ENCODE data around the gene PDXDC1.
"Not testable (repeated sequence)": the region's sequence is repeated elsewhere in the genome, so short reads cannot be mapped to it uniquely, and the experiment has no call there.

PDXDC1 gene

DNA sequence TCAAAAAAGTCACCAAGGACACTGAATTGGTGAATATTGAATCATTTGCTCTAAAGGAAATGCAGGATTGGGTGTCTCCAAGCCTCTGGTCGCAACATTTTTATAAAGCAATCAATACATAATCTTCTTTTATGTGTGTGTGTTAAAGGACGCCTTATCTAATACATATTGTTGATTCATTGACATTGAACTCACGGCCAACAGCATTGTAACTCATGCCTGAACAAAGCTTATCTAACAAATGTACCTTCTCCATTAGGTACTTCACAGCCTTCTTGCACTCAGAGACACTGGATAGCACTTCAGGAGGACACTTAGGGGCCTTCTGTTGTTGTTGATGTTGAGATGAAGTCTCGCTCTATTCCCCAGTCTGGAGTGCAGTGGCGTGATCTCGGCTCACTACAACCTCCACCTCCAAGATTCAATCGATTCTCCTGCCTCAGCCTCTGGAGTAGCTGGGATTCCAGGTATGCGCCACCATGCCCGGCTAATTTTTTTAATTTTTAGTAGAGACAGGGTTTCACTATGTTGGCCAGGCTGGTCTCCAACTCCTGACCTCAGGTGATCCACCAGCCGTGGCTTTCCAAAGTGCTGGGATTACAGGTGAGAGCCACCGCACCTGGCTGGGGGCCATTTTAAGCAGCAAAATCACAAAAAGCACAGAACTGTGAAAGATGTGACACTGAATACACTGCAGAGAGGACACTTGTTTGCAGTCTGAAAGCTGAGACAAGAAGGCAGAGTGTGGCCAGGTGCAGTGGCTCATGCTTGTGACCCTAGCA, 13.2 kb upstream of the PDXDC1 start:
- Histone ChIP-seq H3K27me3 (replicated peaks in 2 of 5; ENCODE audit: control insufficient read depth in 4 of 5, insufficient read depth in 5 of 5, low read length in 4 of 5) (peaks cover 0 to 7% (median 0%) of the 10 kb centered on the region in 5 experiments), H3K36me3 (ENCODE audit: control insufficient read depth in 4 of 4, insufficient read depth in 4 of 4, low read length in 3 of 4) (no peaks in the 10 kb centered on the region), H3K27ac (ENCODE audit: insufficient read depth in 1 of 2, low read depth in 1 of 2, low read length in 2 of 2, poor library complexity in 1 of 2, severe bottlenecking in 2 of 2) (no peak overlapping the region), H3K9me3 (ENCODE audit: control extremely low read depth in 1 of 5, control insufficient read depth in 4 of 5, insufficient read depth in 2 of 5, low read depth in 1 of 5, low read length in 4 of 5) (peaks cover 0 to 3% (median 0%) of the 10 kb centered on the region in 5 experiments), H3K4me1 (ENCODE audit: control extremely low read depth in 1 of 4, control insufficient read depth in 4 of 4, insufficient read depth in 4 of 4, low read length in 3 of 4) (no peaks in the 10 kb centered on the region), H3K4me3 (ENCODE audit: control insufficient read depth in 1 of 7, extremely low read depth in 1 of 7, insufficient read depth in 4 of 7, low read depth in 2 of 7, low read length in 6 of 7) (no peak overlapping the region)
- ChIA-PET CTCF (no interaction called here), POLR2A (no interaction called here)
- WGBS (ENCODE audit: insufficient coverage): 93% methylated on average over 8 of the region's 11 CpGs
- no peak for DNase-seq

GRCh38 chr16:14963281-14964173, 11.3 kb upstream of the PDXDC1 start:
- POLR2A ChIA-PET: no interaction called here
- H3K27me3 ChIP-seq (replicated peaks in 2 of 5; ENCODE audit: control insufficient read depth in 4 of 5, insufficient read depth in 5 of 5, low read length in 4 of 5): peaks cover 0 to 7% (median 0%) of the 10 kb centered on the region in 5 experiments
- DNase-seq: peak in 2 of 3 donors; percentile 9 to 22
- no peaks in the 10 kb centered on the region for H3K36me3 ChIP-seq (ENCODE audit: control insufficient read depth in 4 of 4, insufficient read depth in 4 of 4, low read length in 3 of 4)
- no peak overlapping the region for H3K27ac ChIP-seq (ENCODE audit: insufficient read depth in 1 of 2, low read depth in 1 of 2, low read length in 2 of 2, poor library complexity in 1 of 2, severe bottlenecking in 2 of 2)
- H3K4me3 ChIP-seq (ENCODE audit: control insufficient read depth in 1 of 7, extremely low read depth in 1 of 7, insufficient read depth in 4 of 7, low read depth in 2 of 7, low read length in 6 of 7): no peak overlapping the region
- H3K9me3 ChIP-seq (ENCODE audit: control extremely low read depth in 1 of 5, control insufficient read depth in 4 of 5, insufficient read depth in 2 of 5, low read depth in 1 of 5, low read length in 4 of 5): peaks cover 0 to 3% (median 0%) of the 10 kb centered on the region in 5 experiments
- no peaks in the 10 kb centered on the region for H3K4me1 ChIP-seq (ENCODE audit: control extremely low read depth in 1 of 4, control insufficient read depth in 4 of 4, insufficient read depth in 4 of 4, low read length in 3 of 4)
- WGBS (ENCODE audit: insufficient coverage): 85% methylated on average over 8 of the region's 8 CpGs
- CTCF ChIA-PET: no interaction called here

DNA sequence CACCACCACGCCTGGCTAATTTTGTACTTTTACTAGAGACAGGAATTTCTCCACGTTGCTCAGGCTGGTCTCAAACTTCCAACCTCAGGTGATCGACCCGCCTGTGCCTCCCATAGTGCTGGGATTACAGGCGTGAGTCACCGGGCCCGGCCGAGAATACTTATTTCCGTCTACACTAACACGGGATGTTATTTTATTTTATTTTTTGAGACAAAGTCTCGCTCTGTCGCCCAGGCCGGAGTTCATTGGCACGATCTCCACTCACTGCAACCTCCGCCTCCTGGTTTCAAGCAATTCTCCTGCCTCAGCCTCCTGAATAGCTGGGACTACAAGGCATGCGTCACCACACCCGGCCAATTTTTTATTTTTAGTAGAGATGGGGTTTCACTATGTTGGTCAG, 9.5 kb upstream of the PDXDC1 start:
- ChIA-PET POLR2A (no interaction called here), CTCF (no interaction called here)
- DNase-seq: no peak
- Histone ChIP-seq H3K4me3 (ENCODE audit: control insufficient read depth in 1 of 7, extremely low read depth in 1 of 7, insufficient read depth in 4 of 7, low read depth in 2 of 7, low read length in 6 of 7) (no peak overlapping the region), H3K4me1 (ENCODE audit: control extremely low read depth in 1 of 4, control insufficient read depth in 4 of 4, insufficient read depth in 4 of 4, low read length in 3 of 4) (no peaks in the 10 kb centered on the region), H3K27me3 (replicated peaks in 2 of 5; ENCODE audit: control insufficient read depth in 4 of 5, insufficient read depth in 5 of 5, low read length in 4 of 5) (peaks cover 0 to 7% (median 0%) of the 10 kb centered on the region in 5 experiments), H3K36me3 (ENCODE audit: control insufficient read depth in 4 of 4, insufficient read depth in 4 of 4, low read length in 3 of 4) (no peaks in the 10 kb centered on the region), H3K9me3 (ENCODE audit: control extremely low read depth in 1 of 5, control insufficient read depth in 4 of 5, insufficient read depth in 2 of 5, low read depth in 1 of 5, low read length in 4 of 5) (peaks cover 0 to 3% (median 0%) of the 10 kb centered on the region in 5 experiments), H3K27ac (ENCODE audit: insufficient read depth in 1 of 2, low read depth in 1 of 2, low read length in 2 of 2, poor library complexity in 1 of 2, severe bottlenecking in 2 of 2) (no peak overlapping the region)
- 91% methylated on average over 17 of the region's 17 CpGs for WGBS (ENCODE audit: insufficient coverage)

DNA sequence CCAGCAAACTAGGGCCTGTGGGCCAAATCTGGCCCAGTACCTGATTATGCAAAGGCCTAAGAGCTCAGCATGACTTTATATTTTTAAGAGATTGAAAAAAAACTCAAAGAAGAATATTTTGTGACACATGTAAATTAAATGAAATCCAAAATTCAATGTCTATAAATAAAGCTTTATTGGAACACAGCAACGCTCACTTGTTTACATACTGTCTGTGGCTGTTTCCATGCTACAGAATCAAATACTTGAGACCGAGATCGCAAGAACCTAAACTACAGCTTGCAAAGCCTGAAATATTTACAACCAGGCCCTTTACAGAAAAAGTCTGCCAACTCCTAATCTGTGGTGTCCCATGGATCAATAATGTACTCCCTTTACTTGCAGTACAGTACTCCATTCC, 5.0 kb upstream of the PDXDC1 start:
- H3K4me3 ChIP-seq (ENCODE audit: control insufficient read depth in 1 of 7, extremely low read depth in 1 of 7, insufficient read depth in 4 of 7, low read depth in 2 of 7, low read length in 6 of 7); H3K4me1 ChIP-seq (ENCODE audit: control extremely low read depth in 1 of 4, control insufficient read depth in 4 of 4, insufficient read depth in 4 of 4, low read length in 3 of 4); H3K36me3 ChIP-seq (ENCODE audit: control insufficient read depth in 4 of 4, insufficient read depth in 4 of 4, low read length in 3 of 4); H3K9me3 ChIP-seq (ENCODE audit: control extremely low read depth in 1 of 5, control insufficient read depth in 4 of 5, insufficient read depth in 2 of 5, low read depth in 1 of 5, low read length in 4 of 5); H3K27me3 ChIP-seq (replicated peaks in 2 of 5; ENCODE audit: control insufficient read depth in 4 of 5, insufficient read depth in 5 of 5, low read length in 4 of 5); CTCF ChIA-PET; POLR2A ChIA-PET; H3K27ac ChIP-seq (ENCODE audit: insufficient read depth in 1 of 2, low read depth in 1 of 2, low read length in 2 of 2, poor library complexity in 1 of 2, severe bottlenecking in 2 of 2); DNase-seq: not testable (repeated sequence)
- 98% methylated on average over 3 of the region's 3 CpGs for WGBS (ENCODE audit: insufficient coverage)

GRCh38 chr16:14971621-14972228, 3.1 kb upstream of the PDXDC1 start:
- CTCF ChIA-PET; POLR2A ChIA-PET; H3K9me3 ChIP-seq (ENCODE audit: control extremely low read depth in 1 of 5, control insufficient read depth in 4 of 5, insufficient read depth in 2 of 5, low read depth in 1 of 5, low read length in 4 of 5); H3K27ac ChIP-seq (ENCODE audit: insufficient read depth in 1 of 2, low read depth in 1 of 2, low read length in 2 of 2, poor library complexity in 1 of 2, severe bottlenecking in 2 of 2); H3K36me3 ChIP-seq (ENCODE audit: control insufficient read depth in 4 of 4, insufficient read depth in 4 of 4, low read length in 3 of 4); H3K27me3 ChIP-seq (replicated peaks in 2 of 5; ENCODE audit: control insufficient read depth in 4 of 5, insufficient read depth in 5 of 5, low read length in 4 of 5); H3K4me3 ChIP-seq (ENCODE audit: control insufficient read depth in 1 of 7, extremely low read depth in 1 of 7, insufficient read depth in 4 of 7, low read depth in 2 of 7, low read length in 6 of 7): not testable (repeated sequence)
- DNase-seq: peak in 1 of 3 donors; percentile 39
- peaks cover 0 to 14% (median 6%) of the 10 kb centered on the region in 4 experiments for H3K4me1 ChIP-seq (ENCODE audit: control extremely low read depth in 1 of 4, control insufficient read depth in 4 of 4, insufficient read depth in 4 of 4, low read length in 3 of 4)
- 93% methylated on average over 11 of the region's 12 CpGs for WGBS (ENCODE audit: insufficient coverage)

GRCh38 chr16:14973785-14974322, 972 bp upstream of the PDXDC1 start:
- 65% methylated on average over 6 of the region's 14 CpGs for WGBS (ENCODE audit: insufficient coverage)
- POLR2A ChIA-PET; DNase-seq; H3K9me3 ChIP-seq (ENCODE audit: control extremely low read depth in 1 of 5, control insufficient read depth in 4 of 5, insufficient read depth in 2 of 5, low read depth in 1 of 5, low read length in 4 of 5); H3K27me3 ChIP-seq (replicated peaks in 2 of 5; ENCODE audit: control insufficient read depth in 4 of 5, insufficient read depth in 5 of 5, low read length in 4 of 5); H3K36me3 ChIP-seq (ENCODE audit: control insufficient read depth in 4 of 4, insufficient read depth in 4 of 4, low read length in 3 of 4); CTCF ChIA-PET: not testable (repeated sequence)
- Histone ChIP-seq H3K4me1 (ENCODE audit: control extremely low read depth in 1 of 4, control insufficient read depth in 4 of 4, insufficient read depth in 4 of 4, low read length in 3 of 4) (peaks cover 0 to 14% (median 6%) of the 10 kb centered on the region in 4 experiments), H3K4me3 (ENCODE audit: control insufficient read depth in 1 of 7, extremely low read depth in 1 of 7, insufficient read depth in 4 of 7, low read depth in 2 of 7, low read length in 6 of 7) (peak overlapping the region in 5 of 7 experiments; percentile 81 to 93 (median 85)), H3K27ac (ENCODE audit: insufficient read depth in 1 of 2, low read depth in 1 of 2, low read length in 2 of 2, poor library complexity in 1 of 2, severe bottlenecking in 2 of 2) (peak overlapping the region in 1 of 2 experiments; percentile 83)
